ENCODE data around the gene KRTAP29-1. TPM values are rescaled to one million over a fixed set of nuclear protein-coding genes. Genes with fewer than 3 reads are reported as not detected.

KRTAP29-1 gene
- total and polyA plus RNA-seq, 2 experiments from 2014 or later = not detected

DNA sequence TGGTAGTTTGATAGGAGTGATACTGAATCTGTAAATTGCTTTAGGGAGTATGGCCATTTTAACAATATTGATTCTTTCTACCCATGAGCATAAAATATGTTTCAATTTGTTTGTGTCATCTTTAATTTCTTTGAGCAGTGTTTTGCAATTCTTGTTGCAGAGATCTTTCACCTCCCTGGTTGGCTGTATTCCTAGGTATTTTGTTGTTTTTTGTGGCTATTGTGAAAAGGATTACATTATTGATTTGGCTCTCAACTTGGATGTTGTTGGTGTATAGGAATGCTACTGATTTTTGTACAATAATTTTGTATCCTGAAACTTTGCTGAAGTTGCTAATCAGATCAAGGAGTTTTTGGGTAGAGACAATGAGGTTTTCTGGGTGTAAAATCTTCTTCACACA is 44.2 kb downstream of the KRTAP29-1 start:
- no peak for DNase-seq (ENCODE audit: low spot score)
- Histone ChIP-seq H4K20me1 (replicated peaks; ENCODE audit: insufficient read depth) (no peaks in the 10 kb centered on the region), H2AFZ (no peak overlapping the region), H3K4me2 (no peak overlapping the region), H3K9me2 (ENCODE audit: insufficient read depth) (peaks cover 3% of the 10 kb centered on the region), H3K27ac (ENCODE audit: low read depth) (no peak overlapping the region), H3K4me3 (no peak overlapping the region), H3F3A (replicated peaks; ENCODE audit: low read depth) (no peaks in the 10 kb centered on the region), H3K36me3 (ENCODE audit: insufficient read depth) (no peaks in the 10 kb centered on the region), H3K4me1 (ENCODE audit: insufficient read depth) (no peaks in the 10 kb centered on the region), H3K79me2 (replicated peaks; ENCODE audit: insufficient read depth) (no peaks in the 10 kb centered on the region), H3K27me3 (ENCODE audit: insufficient read depth) (no peaks in the 10 kb centered on the region)
- H3K4me1 Mint-ChIP-seq = peaks cover 4% of the 10 kb centered on the region; the same call in 2 of the 3 replicates
- no peak for TF ChIP-seq POLR2AphosphoS5 (IDR thresholded peaks at IDR 0.05; ENCODE audit: low read depth)
- no peak for TF ChIP-seq ZNF114 (CRISPR knock-in tag; IDR thresholded peaks at IDR 0.05)
- TF ChIP-seq NANOG (IDR thresholded peaks at IDR 0.05; ENCODE audit: borderline replicate concordance) = no peak
- TF ChIP-seq, protein P1, sequence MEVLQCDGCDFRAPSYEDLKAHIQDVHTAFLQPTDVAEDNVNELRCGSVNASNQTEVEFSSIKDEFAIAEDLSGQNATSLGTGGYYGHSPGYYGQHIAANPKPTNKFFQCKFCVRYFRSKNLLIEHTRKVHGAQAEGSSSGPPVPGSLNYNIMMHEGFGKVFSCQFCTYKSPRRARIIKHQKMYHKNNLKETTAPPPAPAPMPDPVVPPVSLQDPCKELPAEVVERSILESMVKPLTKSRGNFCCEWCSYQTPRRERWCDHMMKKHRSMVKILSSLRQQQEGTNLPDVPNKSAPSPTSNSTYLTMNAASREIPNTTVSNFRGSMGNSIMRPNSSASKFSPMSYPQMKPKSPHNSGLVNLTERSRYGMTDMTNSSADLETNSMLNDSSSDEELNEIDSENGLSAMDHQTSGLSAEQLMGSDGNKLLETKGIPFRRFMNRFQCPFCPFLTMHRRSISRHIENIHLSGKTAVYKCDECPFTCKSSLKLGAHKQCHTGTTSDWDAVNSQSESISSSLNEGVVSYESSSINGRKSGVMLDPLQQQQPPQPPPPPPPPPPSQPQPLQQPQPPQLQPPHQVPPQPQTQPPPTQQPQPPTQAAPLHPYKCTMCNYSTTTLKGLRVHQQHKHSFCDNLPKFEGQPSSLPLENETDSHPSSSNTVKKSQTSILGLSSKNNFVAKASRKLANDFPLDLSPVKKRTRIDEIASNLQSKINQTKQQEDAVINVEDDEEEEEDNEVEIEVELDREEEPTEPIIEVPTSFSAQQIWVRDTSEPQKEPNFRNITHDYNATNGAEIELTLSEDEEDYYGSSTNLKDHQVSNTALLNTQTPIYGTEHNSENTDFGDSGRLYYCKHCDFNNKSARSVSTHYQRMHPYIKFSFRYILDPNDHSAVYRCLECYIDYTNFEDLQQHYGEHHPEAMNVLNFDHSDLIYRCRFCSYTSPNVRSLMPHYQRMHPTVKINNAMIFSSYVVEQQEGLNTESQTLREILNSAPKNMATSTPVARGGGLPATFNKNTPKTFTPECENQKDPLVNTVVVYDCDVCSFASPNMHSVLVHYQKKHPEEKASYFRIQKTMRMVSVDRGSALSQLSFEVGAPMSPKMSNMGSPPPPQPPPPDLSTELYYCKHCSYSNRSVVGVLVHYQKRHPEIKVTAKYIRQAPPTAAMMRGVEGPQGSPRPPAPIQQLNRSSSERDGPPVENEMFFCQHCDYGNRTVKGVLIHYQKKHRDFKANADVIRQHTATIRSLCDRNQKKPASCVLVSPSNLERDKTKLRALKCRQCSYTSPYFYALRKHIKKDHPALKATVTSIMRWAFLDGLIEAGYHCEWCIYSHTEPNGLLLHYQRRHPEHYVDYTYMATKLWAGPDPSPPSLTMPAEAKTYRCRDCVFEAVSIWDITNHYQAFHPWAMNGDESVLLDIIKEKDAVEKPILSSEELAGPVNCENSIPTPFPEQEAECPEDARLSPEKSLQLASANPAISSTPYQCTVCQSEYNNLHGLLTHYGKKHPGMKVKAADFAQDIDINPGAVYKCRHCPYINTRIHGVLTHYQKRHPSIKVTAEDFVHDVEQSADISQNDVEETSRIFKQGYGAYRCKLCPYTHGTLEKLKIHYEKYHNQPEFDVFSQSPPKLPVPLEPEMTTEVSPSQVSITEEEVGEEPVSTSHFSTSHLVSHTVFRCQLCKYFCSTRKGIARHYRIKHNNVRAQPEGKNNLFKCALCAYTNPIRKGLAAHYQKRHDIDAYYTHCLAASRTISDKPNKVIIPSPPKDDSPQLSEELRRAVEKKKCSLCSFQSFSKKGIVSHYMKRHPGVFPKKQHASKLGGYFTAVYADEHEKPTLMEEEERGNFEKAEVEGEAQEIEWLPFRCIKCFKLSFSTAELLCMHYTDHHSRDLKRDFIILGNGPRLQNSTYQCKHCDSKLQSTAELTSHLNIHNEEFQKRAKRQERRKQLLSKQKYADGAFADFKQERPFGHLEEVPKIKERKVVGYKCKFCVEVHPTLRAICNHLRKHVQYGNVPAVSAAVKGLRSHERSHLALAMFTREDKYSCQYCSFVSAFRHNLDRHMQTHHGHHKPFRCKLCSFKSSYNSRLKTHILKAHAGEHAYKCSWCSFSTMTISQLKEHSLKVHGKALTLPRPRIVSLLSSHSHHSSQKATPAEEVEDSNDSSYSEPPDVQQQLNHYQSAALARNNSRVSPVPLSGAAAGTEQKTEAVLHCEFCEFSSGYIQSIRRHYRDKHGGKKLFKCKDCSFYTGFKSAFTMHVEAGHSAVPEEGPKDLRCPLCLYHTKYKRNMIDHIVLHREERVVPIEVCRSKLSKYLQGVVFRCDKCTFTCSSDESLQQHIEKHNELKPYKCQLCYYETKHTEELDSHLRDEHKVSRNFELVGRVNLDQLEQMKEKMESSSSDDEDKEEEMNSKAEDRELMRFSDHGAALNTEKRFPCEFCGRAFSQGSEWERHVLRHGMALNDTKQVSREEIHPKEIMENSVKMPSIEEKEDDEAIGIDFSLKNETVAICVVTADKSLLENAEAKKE (CRISPR knock-in tag; IDR thresholded peaks at IDR 0.05) = no peak
- TF ChIP-seq ZNF331 (CRISPR knock-in tag; IDR thresholded peaks at IDR 0.05; ENCODE audit: low read depth) = no peak
- TF ChIP-seq REST (IDR thresholded peaks at IDR 0.05; ENCODE audit: unreplicated experiment) = no peak
- TF ChIP-seq EZH2phosphoT487 (IDR thresholded peaks at IDR 0.05; ENCODE audit: unreplicated experiment) = no peak
- TF ChIP-seq STAT1 (IDR thresholded peaks at IDR 0.05; ENCODE audit: unreplicated experiment) = no peak
- no peak for TF ChIP-seq JUNB (IDR thresholded peaks at IDR 0.05; ENCODE audit: unreplicated experiment)
- no peak for TF ChIP-seq CREB1 (CRISPR knock-in tag; IDR thresholded peaks at IDR 0.05; ENCODE audit: low read depth)
- no peak for TF ChIP-seq CTCF (conservative IDR thresholded peaks at IDR 0.05; ENCODE audit: low read depth in 2 of 2)
- TF ChIP-seq, protein P2, sequence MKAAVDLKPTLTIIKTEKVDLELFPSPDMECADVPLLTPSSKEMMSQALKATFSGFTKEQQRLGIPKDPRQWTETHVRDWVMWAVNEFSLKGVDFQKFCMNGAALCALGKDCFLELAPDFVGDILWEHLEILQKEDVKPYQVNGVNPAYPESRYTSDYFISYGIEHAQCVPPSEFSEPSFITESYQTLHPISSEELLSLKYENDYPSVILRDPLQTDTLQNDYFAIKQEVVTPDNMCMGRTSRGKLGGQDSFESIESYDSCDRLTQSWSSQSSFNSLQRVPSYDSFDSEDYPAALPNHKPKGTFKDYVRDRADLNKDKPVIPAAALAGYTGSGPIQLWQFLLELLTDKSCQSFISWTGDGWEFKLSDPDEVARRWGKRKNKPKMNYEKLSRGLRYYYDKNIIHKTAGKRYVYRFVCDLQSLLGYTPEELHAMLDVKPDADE (IDR thresholded peaks at IDR 0.05) = no peak
- no peak for TF ChIP-seq EZH2 (IDR thresholded peaks at IDR 0.05; ENCODE audit: low read depth, unreplicated experiment)
- H3K36me3 Mint-ChIP-seq (ENCODE audit: low read depth) = no peaks in the 10 kb centered on the region
- H3K27ac Mint-ChIP-seq = no peak overlapping the region
- no peaks in the 10 kb centered on the region; the same call in 2 of the 3 replicates for H3K9me3 Mint-ChIP-seq
- no peak overlapping the region for H3K4me3 Mint-ChIP-seq
- peaks cover 6% of the 10 kb centered on the region for H3K27me3 Mint-ChIP-seq (ENCODE audit: insufficient read depth, low read depth, poor library complexity)
- no peak for ATAC-seq
